Cardiac muscle cell (in vitro differentiated cells and primary cell): ENCODE measurements around the gene DMWD. TPM values are rescaled to one million over a fixed set of nuclear protein-coding genes. Genes with fewer than 3 reads are reported as not detected.
"Not testable (repeated sequence)": the region's sequence is repeated elsewhere in the genome, so short reads cannot be mapped to it uniquely, and the experiment has no call there.

ENCODE experiments used
- DNase-seq, 2 donors: peaks; one replicate each; pipeline versions ENCODE4 v3.0.0 to v3.0.0-alpha.2; 2010 to 2017; ENCODE audit warnings: low read depth in 1 of 2, low spot score in 1 of 2
- H3K27ac ChIP-seq: fragments of 200-600 bp; sonication (generic); 2 replicates; pipeline ENCODE4 v1.5.1; 2016
- H3K27me3 ChIP-seq: fragments of 200-600 bp; sonication (generic); 2 replicates; pipeline ENCODE4 v1.6.0; 2016; ENCODE audit warnings: control low read depth
- H3K36me3 ChIP-seq: fragments of 200-600 bp; sonication (generic); 2 replicates; pipeline ENCODE4 v1.5.1; 2016; ENCODE audit warnings: control low read depth
- H3K4me1 ChIP-seq: fragments of 200-600 bp; sonication (generic); 2 replicates; pipeline ENCODE4 v1.8.1; 2017; ENCODE audit warnings: low read depth, mild to moderate bottlenecking, mixed run types
- H3K4me3 ChIP-seq: fragments of 200-600 bp; sonication (generic); 2 replicates; pipeline ENCODE4 v1.5.1; 2016; ENCODE audit warnings: mild to moderate bottlenecking
- H3K9me3 ChIP-seq: fragments of 200-600 bp; sonication (generic); 2 replicates; pipeline ENCODE4 v1.5.1; 2017; ENCODE audit warnings: low read depth, mild to moderate bottlenecking, control low read depth
- polyA plus RNA-seq: library from polyadenylated mRNA; unstranded; fragments of >200 nt; fragmentation: Nextera tagmentation; extraction: Ambion mirVana; gene quantifications from 2 replicates; pipeline ENCODE4 v1.2.1, GENCODE V29; 2016
- total RNA-seq: library from RNA; depleted of rRNA; stranded (reverse); fragments of >200 nt; gene quantifications from 2 replicates; pipeline ENCODE4 v1.2.3, GENCODE V29; 2016
- TF ChIP-seq, protein P1 (sequence below): IDR thresholded peaks from 2 replicates; pipeline ENCODE4 v1.5.1; 2012; ENCODE audit warnings: low read depth, mild to moderate bottlenecking, low read length

The DMWD gene
- total and polyA plus RNA-seq, 2 experiments from 2014 or later, result 112 to 138 TPM

DNA sequence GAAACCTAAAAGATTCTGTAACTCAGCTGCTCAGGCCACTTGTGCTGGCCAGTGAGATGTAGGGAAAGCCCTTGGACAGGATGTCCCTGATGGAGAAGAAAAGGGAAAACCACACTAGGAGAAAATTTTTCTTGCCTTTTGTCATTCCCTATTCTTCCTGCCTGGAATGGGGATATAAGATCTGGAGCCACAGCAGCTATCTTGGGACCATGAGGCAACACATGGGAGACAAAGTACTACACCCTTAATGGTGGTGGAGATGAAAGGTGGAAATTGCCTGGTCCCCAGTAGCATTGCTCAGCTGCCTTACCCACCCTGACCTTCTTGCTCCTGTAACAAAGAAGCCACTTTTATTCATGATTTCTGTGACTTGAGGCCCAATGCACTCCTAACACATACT is 13.1 kb upstream of the DMWD start:
- H3K27ac ChIP-seq, result no peak overlapping the region
- no peaks in the 10 kb centered on the region for H3K4me1 ChIP-seq
- H3K9me3 ChIP-seq, result no peaks in the 10 kb centered on the region
- no peaks in the 10 kb centered on the region for H3K27me3 ChIP-seq
- H3K4me3 ChIP-seq, result no peak overlapping the region
- DNase-seq, result no peak
- no peaks in the 10 kb centered on the region for H3K36me3 ChIP-seq
- TF ChIP-seq, protein P1, sequence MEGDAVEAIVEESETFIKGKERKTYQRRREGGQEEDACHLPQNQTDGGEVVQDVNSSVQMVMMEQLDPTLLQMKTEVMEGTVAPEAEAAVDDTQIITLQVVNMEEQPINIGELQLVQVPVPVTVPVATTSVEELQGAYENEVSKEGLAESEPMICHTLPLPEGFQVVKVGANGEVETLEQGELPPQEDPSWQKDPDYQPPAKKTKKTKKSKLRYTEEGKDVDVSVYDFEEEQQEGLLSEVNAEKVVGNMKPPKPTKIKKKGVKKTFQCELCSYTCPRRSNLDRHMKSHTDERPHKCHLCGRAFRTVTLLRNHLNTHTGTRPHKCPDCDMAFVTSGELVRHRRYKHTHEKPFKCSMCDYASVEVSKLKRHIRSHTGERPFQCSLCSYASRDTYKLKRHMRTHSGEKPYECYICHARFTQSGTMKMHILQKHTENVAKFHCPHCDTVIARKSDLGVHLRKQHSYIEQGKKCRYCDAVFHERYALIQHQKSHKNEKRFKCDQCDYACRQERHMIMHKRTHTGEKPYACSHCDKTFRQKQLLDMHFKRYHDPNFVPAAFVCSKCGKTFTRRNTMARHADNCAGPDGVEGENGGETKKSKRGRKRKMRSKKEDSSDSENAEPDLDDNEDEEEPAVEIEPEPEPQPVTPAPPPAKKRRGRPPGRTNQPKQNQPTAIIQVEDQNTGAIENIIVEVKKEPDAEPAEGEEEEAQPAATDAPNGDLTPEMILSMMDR, result no peak

DNA sequence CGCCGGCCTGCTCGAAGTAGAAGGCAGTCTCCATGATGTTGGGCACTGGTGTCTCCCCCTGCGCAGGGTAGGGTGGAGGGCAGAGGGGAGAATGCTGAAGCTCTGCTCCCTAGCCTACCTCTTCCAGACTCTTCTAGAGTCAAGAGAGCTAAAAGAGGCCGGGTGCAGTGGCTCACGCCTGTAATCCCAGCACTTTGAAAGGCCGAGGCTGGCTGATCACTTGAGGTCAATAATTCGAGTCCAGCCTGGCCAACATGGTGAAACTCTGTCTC is 12.2 kb upstream of the DMWD start:
- TF ChIP-seq, protein P1, result no peak
- Histone ChIP-seq H3K9me3 (no peaks in the 10 kb centered on the region), H3K4me3 (no peak overlapping the region), H3K36me3 (no peaks in the 10 kb centered on the region), H3K27ac (no peak overlapping the region), H3K27me3 (no peaks in the 10 kb centered on the region), H3K4me1 (no peaks in the 10 kb centered on the region)
- no peak for DNase-seq

DNA sequence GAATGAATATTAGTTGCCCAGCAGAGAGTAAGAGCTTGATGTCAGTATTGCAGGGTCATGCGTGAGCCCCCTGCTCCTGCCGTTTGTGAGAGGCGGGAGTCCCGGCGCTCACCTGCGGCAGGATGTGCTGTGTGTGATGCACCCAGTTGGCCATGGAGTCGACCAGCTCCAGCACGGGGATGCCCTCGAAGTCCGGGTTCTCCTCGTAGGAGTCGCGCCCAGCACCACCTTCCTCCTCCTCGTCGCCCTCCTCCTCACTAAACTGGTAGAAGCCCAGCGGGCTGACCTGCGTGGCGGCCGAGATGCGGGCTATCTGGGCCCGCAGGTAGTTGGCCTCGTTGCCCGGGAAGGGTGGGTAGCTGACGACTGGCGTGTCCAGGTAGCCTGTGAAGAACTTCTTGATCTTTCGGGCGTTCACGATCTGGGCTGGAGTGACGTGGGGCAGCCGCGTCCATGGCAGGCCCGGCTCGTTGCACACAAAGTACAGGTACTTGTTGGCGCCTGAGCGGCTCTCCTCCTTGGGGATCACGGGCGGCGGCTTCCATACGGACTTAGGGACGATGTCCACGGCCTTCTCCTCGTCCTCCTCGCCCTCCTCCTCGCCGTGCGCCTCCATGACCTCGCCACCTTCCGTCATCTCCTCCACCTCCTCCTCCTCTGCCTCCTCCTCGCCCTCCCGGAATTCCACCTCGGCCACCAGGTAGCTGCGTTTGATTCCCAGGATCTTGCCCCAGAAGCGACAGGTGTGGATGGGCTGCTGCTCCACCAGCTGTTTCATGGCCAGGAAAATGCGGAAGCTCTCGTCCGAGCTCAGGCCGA is 11.7 kb upstream of the DMWD start:
- TF ChIP-seq, protein P1, result no peak
- H3K27ac ChIP-seq, result no peak overlapping the region
- H3K27me3 ChIP-seq, result no peaks in the 10 kb centered on the region
- H3K9me3 ChIP-seq, result no peaks in the 10 kb centered on the region
- no peaks in the 10 kb centered on the region for H3K36me3 ChIP-seq
- no peaks in the 10 kb centered on the region for H3K4me1 ChIP-seq
- H3K4me3 ChIP-seq, result no peak overlapping the region
- no peak for DNase-seq

DNA sequence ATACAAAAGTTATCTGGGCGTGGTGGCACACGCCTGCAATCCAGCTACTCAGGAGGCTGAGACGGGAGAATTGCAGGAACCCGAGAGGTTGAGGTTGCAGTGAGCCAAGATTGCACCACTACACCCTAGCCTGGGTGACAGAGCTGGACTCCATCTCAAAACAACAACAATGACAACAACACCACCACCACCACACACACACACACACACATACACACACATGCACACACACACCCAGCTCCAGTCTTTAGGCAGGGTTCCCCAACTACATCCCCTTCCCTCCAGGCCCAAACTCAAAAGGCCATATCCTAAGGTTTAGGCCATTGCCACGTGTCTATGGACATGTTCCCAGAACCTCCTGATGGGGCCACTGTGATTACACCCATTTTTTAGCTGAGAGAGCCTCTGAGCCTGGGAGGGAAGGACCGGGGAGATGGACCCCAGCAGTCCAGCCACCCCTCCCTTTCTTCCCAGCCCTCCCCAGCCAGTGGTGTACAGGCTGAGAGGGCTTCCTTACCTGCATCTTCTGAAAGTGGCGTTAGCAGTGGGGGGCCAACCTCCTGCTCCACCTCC is 9.0 kb upstream of the DMWD start:
- Histone ChIP-seq H3K9me3 (no peaks in the 10 kb centered on the region), H3K27me3 (no peaks in the 10 kb centered on the region), H3K27ac (no peak overlapping the region), H3K4me1 (no peaks in the 10 kb centered on the region), H3K4me3 (no peak overlapping the region), H3K36me3 (no peaks in the 10 kb centered on the region)
- DNase-seq, result no peak
- TF ChIP-seq, protein P1, result no peak

DNA sequence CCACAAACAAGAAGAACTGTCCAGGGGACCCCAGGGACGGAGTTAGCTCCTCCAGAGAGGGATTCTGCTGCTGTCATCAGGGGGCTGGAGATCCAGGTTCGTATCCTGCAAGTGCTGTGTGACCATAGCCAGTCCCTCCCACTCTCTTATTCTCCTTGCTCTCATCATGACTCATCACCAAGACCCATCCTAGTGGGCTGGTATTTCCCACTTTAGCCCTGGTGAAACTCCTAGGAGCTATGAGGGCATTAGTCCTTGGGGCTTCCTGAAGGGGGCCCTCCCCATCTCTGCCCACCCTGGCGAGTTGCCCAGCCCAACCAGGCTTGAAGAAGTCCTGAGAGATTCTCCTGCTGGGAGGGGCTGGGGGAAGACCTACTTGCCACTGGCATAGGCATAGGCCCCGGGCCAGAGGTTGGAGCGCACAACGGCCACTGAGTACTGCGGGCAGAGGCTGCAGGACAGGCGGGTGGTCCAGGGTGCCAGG is 7.5 kb upstream of the DMWD start:
- Histone ChIP-seq H3K27me3 (no peaks in the 10 kb centered on the region), H3K27ac (no peak overlapping the region), H3K9me3 (no peaks in the 10 kb centered on the region), H3K36me3 (no peaks in the 10 kb centered on the region), H3K4me1 (no peaks in the 10 kb centered on the region), H3K4me3 (no peak overlapping the region)
- peak in 1 of 2 donors; percentile 48 for DNase-seq
- TF ChIP-seq, protein P1, result no peak

DNA sequence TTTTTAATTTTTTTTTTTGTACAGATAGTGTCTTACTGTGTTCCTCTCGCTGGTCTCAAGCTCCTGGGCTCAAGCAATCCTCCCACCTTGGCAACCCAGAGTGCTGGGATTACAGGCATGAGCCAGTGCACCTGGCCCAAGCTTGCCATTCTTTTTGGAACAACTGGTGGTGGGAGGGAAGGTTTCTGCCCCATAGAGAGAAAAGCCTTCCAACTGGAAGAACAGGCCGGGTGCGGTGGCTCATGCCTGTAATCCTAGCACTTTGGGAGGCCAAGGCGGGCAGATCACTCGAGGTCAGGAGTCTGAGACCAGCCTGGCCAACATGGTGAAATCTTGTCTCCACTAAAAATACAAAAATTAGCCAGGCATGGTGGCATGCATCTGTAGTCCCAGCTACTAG is 6.9 kb upstream of the DMWD start:
- H3K27me3 ChIP-seq, H3K4me1 ChIP-seq, DNase-seq, H3K9me3 ChIP-seq, H3K27ac ChIP-seq, H3K4me3 ChIP-seq, H3K36me3 ChIP-seq: not testable (repeated sequence)
